HL-60/S4 treated with phorbol 12-myristate 13-acetate at 8.2 ng/mL for 4 days and 3 days (cell line): Measurements from ENCODE around the gene TBC1D16.
"Not testable (repeated sequence)": the region's sequence is repeated elsewhere in the genome, so short reads cannot be mapped to it uniquely, and the experiment has no call there.

Experiments used
- in situ Hi-C: fragments of 300-500 bp; cut with MboI; formaldehyde crosslinking; loops from 2 replicates; pipeline ENCODE4 v1.15.0; 2022; ENCODE audit warnings: low sequenced_read_pairs

TBC1D16 gene

DNA sequence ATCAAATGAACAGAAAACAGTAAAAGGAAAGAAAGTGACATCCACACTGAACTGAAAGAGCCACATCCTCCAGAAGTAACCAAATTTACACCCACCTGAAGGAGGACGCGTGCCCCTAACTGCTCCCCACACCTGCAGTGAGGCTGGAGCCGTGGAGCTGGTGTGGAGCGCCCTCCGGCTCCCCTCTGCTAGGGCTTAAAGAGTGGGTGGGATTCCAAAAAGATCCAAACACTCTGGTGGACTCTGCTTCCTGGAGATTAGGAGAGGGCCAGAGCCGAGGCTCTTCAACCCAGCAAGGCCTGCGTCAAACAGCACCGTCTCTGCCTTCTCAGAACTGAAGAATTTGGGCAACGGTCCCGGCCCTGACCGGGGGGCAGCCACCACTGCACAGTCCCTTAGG, 16.0 kb upstream of the TBC1D16 start:
- in situ Hi-C loops = no loop called here

DNA sequence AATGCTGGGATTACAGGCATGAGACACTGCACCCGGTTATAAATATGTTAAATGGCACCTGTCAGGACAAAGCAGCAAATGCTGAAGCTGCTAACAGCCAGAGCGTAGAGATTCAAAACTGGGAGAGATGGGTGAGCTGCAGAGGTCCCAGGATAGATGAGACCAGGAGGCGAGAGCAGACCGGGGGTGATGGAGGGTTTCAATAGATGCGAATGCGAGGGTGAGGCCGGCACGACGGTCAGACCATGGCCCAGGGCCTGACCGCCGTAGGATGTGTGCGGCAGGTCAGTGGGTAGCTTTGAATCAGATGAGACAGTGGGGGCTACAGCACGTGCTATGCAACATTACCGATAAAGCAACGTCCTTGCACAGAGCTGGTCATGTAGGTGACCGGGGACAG, 15.0 kb upstream of the TBC1D16 start:
- in situ Hi-C loops = no loop called here

DNA sequence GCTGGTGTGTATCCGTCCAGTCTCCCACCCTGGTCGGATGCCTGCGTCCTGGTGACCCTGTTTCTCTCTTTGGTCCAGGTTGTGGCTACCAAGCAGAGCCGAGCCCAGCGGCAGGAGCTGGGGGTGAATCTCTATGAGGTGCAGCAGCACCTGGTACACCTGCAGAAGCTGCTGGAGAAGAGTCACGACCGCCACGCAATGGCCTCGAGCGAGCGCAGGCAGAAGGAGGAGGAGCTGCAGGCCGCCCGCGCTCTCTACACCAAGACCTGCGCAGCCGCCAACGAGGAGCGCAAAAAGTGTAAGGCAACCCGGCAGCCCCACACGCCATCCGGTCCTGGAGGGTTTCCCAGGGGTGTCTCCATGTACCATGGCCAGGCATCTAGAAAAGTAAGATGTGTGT, 14.3 kb upstream of the TBC1D16 start:
- in situ Hi-C loops = no loop called here

DNA sequence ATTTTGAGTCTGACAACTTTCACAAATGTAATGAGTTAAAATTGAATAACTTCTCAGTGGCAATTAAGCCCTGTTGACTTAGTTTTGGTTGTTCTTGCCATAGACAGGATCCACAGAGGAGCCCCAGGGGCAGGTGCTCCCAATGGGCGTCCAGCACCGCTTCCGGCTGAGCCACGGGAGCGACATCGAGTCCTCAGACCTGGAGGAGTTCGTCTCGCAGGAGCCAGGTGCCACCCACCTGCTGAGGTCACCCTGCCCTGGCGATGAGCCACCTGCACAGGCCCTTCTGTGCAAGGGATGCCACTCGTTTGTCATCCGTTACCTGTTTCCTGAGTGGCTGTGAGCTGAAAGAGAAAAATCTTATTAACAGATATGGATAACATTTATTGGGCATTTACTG, 11.5 kb upstream of the TBC1D16 start:
- in situ Hi-C loops = no loop called here

DNA sequence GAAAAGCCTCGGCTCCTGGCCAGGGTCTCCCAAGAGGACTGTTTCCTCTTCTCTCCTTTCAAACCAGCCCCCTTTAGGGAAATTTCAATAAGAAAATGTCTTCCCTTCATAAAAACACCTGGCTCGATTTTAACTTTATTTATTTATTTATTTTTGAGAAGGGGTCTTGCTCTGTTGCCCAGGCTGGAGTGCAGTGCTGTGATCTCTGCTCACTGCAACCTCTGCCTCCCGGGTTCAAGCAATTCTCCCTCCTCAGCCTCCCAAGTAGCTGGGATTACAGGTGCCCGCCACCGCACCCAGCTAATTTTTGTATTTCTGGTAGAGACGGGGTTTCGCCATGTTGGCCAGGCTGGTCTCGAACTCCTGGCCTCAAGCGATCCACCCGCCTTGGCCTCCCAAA, 11.0 kb upstream of the TBC1D16 start:
- in situ Hi-C loops = not testable (repeated sequence)

DNA sequence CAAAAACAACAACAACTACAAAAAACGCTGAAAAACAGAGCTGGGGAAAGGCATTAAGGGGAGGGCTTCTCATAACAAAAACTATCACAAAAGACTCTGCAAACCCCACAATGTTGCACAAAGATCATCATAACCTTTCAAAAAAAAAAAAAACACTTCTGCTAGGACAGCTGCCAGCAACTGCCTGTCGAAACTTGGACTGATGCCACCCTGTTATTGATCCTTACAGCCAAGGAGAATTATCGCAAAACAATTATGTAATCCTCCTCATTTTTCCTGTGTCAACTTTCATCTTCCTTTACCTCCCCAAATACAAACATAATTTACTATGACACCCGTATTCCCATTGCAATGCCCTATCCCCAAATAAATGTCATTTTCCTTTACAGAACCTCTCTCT, 10.0 kb upstream of the TBC1D16 start:
- in situ Hi-C loops = no loop called here

DNA sequence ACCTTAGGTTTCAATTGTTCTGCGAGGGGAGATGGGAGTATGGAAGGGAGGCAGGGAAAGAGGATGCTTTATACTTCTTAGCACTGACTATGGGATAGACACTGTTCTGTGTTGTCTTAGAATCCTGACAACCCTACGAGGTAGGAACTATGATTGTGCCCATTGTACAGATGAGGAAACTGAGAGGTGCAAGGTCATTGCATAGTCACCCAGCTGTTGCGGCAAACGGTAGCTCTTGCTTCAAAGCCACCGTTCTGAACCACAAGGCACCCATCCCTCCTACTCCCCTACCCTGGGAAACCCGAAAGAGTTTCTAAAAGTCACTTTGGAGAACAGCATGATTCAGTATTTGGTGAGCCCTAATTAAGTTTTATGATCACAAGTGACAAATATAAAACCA, 8.3 kb upstream of the TBC1D16 start:
- in situ Hi-C loops = no loop called here

DNA sequence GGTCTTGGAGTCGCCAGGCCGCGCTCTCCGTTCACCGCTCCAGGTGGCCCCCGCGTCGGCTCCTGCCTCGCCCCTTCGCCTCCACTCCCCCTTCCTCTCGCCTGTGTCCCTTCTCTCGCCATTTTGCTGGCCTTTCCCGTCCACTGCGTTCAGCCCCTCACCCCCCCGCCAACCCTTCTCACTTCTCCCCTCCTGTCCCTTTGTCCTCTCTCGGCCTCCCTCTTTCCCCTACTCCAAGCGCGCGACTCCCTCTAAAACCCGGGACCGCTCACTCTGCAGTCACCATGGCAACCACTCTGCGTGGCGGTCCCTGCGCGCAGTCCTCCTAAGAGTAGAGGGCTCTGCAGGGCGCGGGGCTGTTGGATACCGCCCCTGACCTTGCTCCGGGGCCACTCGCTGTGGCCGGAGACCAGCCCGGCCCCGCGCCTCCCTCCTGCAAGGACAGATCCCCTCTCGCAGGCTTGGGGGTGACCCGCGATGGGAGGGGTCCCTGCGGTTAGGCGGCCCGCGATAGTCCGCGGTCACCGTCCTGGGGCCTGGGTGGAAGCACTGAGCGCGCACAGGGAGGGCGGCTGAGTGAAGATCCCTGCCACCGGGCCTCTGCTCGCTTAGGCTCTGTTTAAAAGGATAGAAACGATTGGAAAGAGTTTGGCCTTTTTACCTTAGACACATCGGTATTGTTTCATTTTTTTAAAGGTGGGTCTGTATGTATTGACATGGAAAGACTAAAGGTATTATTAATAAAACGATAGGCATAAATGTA, 1.2 kb upstream of the TBC1D16 start:
- in situ Hi-C loops = no loop called here

DNA sequence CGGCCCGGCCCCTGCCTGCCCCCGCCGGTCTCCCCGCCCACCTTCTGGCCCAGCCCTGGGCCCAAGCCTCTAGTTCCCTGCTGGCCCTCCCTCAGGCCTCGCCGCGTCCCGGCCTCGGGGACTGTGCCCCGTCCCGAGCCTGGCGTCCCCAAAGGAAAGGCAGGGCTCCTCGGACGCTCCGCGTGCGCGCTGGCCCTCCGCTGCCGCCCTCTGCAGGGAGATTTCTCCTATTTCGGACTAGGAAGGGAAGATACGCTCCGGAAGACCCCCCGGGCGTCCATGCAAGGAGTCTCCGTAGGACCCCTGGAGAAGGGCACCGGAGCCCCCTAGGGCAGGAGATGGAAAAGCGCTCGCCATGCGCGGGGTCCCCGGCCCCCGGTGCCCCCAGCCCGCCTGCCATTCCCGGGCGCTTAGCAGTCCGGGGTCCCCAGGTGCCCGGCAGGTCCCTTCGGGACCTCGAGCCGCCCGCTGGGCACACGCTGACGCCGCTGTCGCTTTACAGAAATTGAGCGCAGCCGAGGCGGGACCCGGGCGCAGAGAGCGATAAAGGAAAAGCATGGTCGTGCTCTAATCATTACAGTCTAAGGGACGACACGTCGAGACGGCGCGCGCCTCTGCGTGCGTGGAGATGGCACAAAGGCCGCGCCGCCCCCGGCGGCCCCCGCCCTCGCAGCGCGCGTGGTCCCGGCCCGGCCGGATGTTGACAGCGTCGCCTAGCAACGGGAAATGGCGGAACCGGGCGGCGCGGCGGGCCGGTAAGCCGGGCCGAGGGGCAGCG, 454 bp upstream of the TBC1D16 start, which contains the start of gene CCDC40:
TSS of gene CCDC40 (plus strand) at position 706 of the 778 bp plus-strand sequence. CDS start at position 727, 21 bp downstream.
- in situ Hi-C loops = no loop called here

DNA sequence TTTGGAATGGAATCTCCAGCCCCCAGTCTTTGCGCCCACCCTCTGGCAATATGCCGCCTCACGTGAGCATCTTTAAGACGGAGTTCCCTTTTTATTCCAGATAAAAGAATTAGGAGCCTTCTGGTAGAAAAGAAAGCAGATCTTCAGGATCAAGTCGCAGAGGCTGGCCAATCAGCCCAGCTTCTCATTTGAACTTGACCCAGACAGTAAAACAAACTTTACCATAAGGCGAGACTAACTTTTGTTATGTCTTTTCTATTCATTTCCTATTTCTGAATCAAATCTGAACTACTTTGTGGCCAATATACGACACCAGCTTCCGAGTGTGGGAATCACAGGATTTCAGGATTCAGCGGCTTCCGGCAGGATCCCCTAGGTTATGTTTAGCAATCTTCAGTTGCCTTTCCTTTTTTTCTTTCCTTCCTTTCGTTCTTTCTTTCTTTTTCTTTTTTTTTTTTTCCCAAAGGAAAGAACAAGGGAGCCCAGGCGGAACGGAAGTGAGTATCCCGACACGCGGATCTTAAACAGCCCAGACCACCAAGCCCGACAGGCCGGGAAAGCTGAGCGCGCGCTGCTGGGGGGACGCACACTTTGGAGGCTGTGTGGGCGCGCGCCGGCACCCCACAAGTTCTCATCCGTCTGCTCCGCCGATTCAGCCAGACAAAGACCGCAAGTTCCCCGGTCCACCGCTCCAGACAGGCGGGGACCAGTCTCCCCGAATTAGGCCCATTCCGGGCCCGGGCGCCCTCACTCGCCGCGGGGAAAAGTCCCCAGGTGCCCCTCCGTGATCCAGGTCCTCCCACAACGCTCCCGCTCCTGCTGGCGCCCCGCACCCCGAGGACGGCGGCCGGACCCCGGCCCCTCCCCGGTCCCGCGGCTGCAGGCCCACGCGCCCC, 633 bp downstream of the TBC1D16 start:
- in situ Hi-C loops = no loop called here

DNA sequence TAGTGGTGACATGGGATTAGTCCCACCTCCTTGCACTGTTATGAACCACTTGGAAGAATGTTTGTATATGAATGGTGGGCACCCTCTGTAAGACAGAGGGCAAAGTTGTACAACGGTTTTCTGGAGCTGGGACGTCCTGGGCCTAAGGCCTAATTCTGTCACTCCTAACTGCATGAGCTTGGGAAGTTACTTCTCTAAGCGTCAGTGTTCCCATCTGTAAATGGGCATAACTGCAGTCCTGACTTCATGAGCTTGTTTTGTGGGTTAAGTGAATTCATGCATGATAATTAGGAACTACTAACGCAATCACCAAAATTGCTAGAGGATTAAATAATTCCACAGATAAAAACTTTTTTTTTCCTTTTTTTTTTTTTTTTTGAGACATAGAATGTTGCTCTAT, 1.8 kb downstream of the TBC1D16 start:
- in situ Hi-C loops = no loop called here

DNA sequence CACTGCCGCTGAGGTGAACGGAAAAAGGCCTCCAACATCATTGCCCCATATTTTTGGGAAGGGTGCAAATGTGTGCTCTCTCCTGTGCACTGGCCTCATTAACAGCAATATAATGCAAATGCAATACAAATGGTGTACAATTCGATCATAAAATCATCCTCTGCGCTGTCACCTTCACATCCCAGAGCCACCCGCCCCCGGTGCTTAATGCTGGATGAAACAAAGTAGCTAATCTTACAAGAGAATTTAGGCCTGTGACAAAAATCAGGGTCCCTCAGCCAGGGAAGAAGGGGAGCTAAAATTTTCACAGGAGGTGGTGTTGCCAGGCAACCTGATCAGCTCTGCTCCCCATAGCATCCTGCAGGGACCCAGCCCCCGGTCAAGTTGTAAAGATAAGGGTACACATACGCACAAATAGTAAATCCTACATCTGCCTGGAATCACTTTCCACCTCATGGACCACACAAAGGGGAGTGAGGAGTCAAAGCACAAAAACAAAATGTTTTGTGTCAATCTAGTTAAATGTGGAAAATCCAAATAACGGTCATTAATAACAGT, 3.0 kb downstream of the TBC1D16 start:
- in situ Hi-C loops = no loop called here

DNA sequence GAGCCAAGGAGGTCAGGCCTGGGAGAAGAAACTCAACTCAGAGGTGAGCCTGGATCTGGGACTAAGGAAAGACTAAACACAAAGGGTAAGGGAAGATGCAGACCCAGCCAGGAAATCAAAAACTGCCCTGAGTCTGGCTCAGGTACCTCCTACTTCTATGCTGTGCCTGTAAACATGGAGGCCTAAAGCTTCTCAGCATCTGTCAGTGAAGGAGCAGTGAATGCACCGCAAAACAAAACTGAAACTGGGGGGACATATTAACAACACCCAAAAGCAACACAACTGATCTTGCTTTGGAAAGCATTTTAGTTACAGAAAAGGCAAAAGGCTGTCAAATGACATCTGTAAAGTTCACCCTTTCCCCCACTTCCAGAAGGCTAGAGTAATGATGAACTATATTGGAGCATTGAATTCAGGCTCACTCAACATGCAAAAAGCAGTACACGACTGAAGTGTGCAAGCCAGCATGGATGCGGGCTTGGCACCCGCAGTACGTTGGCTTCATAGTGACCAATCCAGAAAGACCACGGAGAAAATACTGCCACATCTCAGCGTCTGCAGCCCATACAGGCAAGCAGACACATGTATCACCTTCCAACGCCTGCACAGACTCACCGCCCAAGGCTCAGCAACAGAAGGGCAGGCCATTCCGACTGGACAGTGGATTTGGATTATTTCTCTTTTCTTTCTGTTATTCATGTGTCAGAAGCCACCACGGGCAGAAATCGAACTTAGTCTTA, 3.8 kb downstream of the TBC1D16 start:
- in situ Hi-C loops = no loop called here

DNA sequence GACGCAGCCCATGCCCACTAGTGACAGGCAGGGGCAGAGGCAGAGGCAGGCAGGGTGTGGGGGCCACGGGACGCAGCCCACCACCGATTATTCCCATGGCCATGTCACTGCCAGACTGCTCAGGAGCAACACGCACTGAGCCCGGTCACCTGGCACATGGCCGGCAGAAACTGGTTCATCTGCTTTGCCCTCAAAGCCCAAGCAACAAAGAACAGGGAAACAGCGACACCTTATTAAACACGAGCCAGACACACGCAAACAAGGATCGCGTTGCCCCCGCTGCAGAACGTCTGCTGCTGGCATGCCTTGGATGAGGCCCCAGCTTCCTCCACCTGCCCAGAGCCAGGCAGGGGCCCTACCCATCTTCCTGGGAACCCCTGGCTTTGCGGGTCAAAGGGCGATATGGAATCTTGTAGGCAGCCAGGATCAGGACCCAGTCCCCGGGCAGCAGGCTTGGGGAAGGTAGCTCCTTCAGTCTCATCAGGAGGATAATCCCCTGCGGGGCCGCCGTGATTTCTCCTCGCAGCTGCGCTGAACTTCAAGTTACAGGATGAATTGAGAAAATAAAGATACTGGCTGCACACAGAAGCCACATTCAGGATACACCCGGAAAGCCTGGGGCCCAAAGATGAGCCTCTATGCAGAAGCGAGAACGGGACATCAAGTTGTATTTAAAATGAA, 4.8 kb downstream of the TBC1D16 start:
- in situ Hi-C loops = no loop called here

DNA sequence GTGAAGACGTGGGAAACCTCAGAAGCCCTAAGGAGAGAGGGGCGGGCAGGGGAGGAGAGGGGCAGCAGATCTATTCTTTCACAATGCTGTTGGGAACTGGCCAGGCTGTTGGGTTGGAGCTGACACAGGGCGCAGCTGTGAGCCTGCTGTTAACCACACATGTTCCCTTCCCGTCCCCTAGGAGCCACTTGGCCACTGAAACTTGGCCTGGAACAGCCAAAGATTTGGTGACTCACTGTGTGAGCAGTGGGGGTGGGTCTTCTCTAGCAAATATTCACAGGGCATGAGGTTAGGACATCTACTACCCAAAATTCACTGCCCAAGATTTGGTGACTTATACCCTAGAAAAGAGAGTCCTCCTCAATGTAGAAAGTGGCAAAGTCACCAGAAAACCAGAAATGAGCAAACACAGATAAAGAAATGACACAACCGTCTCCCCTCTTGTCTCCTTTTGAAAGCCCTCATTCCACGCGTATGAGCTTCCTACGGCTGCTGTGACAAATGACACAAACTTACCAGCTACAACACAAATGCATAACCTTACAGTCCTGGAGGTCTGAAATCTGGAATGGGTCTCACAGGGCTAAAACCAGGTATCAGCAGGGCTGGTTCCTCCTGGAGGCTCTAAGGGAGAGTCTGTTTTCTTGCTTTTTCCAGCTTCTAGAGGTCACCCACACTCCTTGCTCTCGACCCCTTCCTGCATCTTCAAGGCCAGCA, 6.3 kb downstream of the TBC1D16 start:
- in situ Hi-C loops = no loop called here

DNA sequence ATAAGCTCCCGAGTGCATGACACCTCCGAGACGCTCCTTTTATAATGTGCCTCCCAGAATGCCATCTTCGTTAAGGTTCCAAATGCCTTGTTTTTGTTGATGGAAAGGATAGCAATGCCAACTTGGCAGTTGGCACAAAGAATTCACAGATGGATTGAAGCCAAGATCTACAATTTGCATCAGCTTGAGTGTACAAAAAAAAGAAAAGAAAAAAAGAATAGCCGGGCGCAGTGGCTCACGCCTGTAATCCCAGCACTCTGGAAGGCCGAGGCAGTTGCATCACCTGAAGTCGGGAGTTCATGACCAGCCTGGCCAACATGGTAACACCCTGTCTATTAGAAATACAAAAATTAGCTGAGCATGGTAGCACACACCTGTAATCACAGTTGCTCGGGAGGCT, 7.6 kb downstream of the TBC1D16 start:
- in situ Hi-C loops = no loop called here

DNA sequence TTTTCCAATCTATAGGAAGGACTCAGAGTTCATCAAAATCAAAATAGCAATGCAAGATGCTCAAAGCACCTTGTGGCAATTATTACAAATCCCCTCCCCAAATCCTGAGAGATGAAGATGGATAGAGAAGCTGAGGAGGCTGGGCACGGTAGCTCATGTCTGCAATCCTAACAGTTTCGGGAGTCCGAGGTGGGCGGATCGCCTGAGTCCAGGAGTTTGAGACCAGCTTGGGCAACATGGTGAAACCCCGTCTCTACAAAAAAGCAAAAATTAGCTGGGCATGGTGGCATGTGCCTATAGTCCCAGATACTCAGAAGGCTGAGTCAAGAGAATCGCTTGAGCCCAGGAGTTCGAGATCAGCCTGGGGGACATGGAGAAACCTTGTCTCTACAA, 8.6 kb downstream of the TBC1D16 start:
- in situ Hi-C loops = no loop called here

DNA sequence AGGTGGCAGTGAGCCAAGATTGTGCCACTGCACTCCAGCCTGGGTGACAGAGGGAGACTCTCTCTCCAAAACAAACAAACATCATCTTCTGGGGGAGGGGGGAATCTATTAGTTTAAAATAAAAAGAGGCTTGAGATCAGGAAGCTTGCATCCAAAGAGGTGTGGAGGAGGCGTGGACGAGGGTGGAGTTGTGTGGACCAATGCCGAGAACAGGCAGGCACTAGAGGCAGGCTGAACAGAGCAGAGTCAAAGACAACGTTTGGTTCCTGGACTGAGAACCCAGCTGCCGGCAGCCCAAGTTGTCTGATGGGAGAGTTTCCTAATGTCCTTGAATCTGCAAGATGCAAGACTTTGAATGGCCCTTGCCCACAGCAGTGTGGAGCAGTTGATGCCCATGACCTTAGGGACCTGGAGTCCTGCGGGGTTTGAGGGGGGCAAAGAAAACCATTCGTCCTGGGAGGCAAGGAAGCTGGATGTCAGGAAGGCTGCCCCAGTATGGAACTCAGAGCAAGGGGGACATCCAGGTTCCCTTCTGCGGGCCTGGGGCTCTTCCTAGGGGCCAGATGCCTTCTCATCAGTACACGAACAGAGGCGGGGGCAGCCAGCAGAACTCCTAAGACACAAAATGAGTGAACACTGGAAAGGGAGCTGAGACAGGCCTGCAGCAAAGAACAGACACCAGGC, 9.2 kb downstream of the TBC1D16 start:
- in situ Hi-C loops = no loop called here

DNA sequence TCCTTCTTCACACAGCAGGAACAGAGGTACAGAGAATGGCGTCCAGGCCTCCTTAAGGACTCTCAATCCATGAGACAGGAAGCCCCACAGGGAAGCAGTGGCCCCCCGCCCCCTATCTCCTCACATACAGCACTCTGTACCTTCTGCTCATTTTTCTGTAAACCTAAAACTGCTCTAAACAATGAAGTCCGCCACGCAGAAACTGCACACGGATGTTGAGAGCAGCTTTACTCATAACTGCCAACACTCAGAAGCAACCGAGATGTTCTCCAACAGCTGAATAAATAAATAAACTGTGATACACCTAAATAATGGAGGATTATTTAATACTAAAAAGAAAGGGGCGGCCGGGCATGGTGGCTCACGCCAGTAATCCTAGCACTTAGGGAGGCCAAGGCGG, 9.9 kb downstream of the TBC1D16 start:
- in situ Hi-C loops = no loop called here
